HepG2 (cell line): ENCODE measurements around the gene LATS2. TPM values are rescaled to one million over a fixed set of nuclear protein-coding genes. Genes with fewer than 3 reads are reported as not detected.

ENCODE experiments used
- ATAC-seq: fragments of 200-7000 bp; cut with Tn5 transposase; 3 replicates; pipeline ENCODE4 v1.9.1; 2020; ENCODE audit warnings: mild to moderate bottlenecking, moderate library complexity
- BruUV-seq: library from RNA; stranded (reverse); fragments of 400-500 nt; replicated peaks from 2 replicates; lab custom pipeline; 2021; lab: Mats Ljungman, UMichigan
- CTCF ChIA-PET: fragments of 300-600 bp; formaldehyde crosslinking; extraction: SDS; loops from one replicate; lab custom pipeline; 2021; ENCODE audit warnings: low total read pairs, inconsistent platforms, low intra/inter-chr PET ratio; lab: Yijun Ruan, JAX
- POLR2A ChIA-PET: fragments of 350-600 bp; sonication (Branson Sonifier 250); formaldehyde crosslinking; loops from one replicate; lab custom pipeline; 2020; ENCODE audit warnings: antibody characterized with exemption, inconsistent platforms; lab: Yijun Ruan, JAX
- DNase-seq: peaks from one replicate; pipeline ENCODE4 v3.0.0-alpha.2; 2015; ENCODE audit warnings: low spot score
- FAIRE-seq: peaks from 3 replicates; lab custom pipeline; 2011; peaks lifted over from hg19 to GRCh38; lab: Jason Lieb, UNC
- H2AFZ ChIP-seq: one replicate; pipeline ENCODE4 v1.6.1; 2011; ENCODE audit warnings: low read length, inconsistent platforms
- H3K27ac ChIP-seq: fragments of 300-600 bp; 3 replicates; pipeline ENCODE4 v1.8.0; 2011; ENCODE audit warnings: mixed run types, mild to moderate bottlenecking, mixed read lengths, low read length, inconsistent platforms; ENCODE audit not compliant: insufficient read depth; ENCODE audit errors: extremely low read length
- H3K27me3 ChIP-seq, 2 experiments: fragments of 200-600 bp in 1 of 2; 2 replicates in 1 of 2; 3 replicates in 1 of 2; pipeline versions ENCODE4 v1.6.0 to v1.8.0; 2011; ENCODE audit warnings: low read length in 2 of 2, mild to moderate bottlenecking in 2 of 2, moderate library complexity in 2 of 2, inconsistent platforms in 1 of 2; ENCODE audit not compliant: insufficient read depth in 2 of 2, control insufficient read depth in 1 of 2
- H3K36me3 ChIP-seq, 2 experiments: fragments of 200-600 bp in 1 of 2; replicated peaks in 1 of 2; 2 replicates in 1 of 2; 3 replicates in 1 of 2; pipeline versions ENCODE4 v1.5.1 to v1.8.0; 2011; ENCODE audit warnings: low read length in 2 of 2, inconsistent platforms in 1 of 2; ENCODE audit not compliant: insufficient read depth in 2 of 2, control insufficient read depth in 1 of 2
- H3K4me1 ChIP-seq: 2 replicates; pipeline ENCODE4 v1.5.1; 2012; ENCODE audit warnings: low read length, inconsistent platforms; ENCODE audit not compliant: insufficient read depth
- H3K4me2 ChIP-seq: 2 replicates; pipeline ENCODE4 v1.6.0; 2011; ENCODE audit warnings: low read depth, low read length, inconsistent platforms
- H3K4me3 ChIP-seq, 3 experiments: fragments of 200-600 bp in 1 of 3; sonication (generic), shearing (Covaris generic) in 1 of 3; replicated peaks in 1 of 3; 2 replicates each; pipeline ENCODE4 v1.5.1; 2011 to 2016; ENCODE audit warnings: low read length in 3 of 3, inconsistent platforms in 2 of 3, low read depth in 2 of 3, mild to moderate bottlenecking in 2 of 3, control low read depth in 1 of 3, mixed read lengths in 1 of 3; ENCODE audit not compliant: insufficient read depth in 1 of 3
- H3K79me2 ChIP-seq: one replicate; pipeline ENCODE4 v1.6.1; 2011; ENCODE audit warnings: low read length, inconsistent platforms; ENCODE audit not compliant: insufficient read depth
- H3K9ac ChIP-seq: 2 replicates; pipeline ENCODE4 v1.6.0; 2011; ENCODE audit warnings: mild to moderate bottlenecking, low read depth, low read length, inconsistent platforms; ENCODE audit not compliant: insufficient read depth
- H3K9me3 ChIP-seq: 2 replicates; pipeline ENCODE4 v1.5.1; 2012; ENCODE audit warnings: mild to moderate bottlenecking, low read length
- H4K20me1 ChIP-seq: 2 replicates; pipeline ENCODE4 v1.6.0; 2011; ENCODE audit warnings: inconsistent platforms, mild to moderate bottlenecking, low read length, moderate library complexity; ENCODE audit not compliant: insufficient read depth
- CENPX ChIP-seq: sonication (generic); formaldehyde crosslinking; IDR thresholded peaks from 2 replicates; pipeline ENCODE4 v1.9.0; 2021; ENCODE audit warnings: mild to moderate bottlenecking, missing genetic modification reagents, moderate library complexity
- DMAP1 ChIP-seq: IDR thresholded peaks from 2 replicates; pipeline ENCODE4 v1.6.1; 2016
- HNRNPUL1 ChIP-seq: fragments of 200-400 bp; formaldehyde crosslinking; IDR thresholded peaks from 2 replicates; pipeline ENCODE4 v1.6.1; 2017; ENCODE audit warnings: low read depth, mild to moderate bottlenecking, low read length, moderate library complexity
- KDM2A ChIP-seq: sonication (generic); formaldehyde crosslinking; IDR thresholded peaks from 2 replicates; pipeline ENCODE4 v1.4.0; 2020; ENCODE audit warnings: low read depth, missing genetic modification reagents, borderline replicate concordance
- MYPOP ChIP-seq: sonication (generic); formaldehyde crosslinking; IDR thresholded peaks from 2 replicates; pipeline ENCODE4 v1.8.1; 2023; ENCODE audit warnings: mild to moderate bottlenecking, moderate library complexity, missing genetic modification reagents
- NFYB ChIP-seq: sonication (generic); formaldehyde crosslinking; IDR thresholded peaks from 2 replicates; pipeline ENCODE4 v1.4.0; 2020; ENCODE audit warnings: missing genetic modification reagents
- NRL ChIP-seq: sonication (generic); formaldehyde crosslinking; IDR thresholded peaks from 2 replicates; pipeline ENCODE4 v1.5.0; 2020; ENCODE audit warnings: missing genetic modification reagents, mild to moderate bottlenecking, moderate library complexity, borderline replicate concordance
- PBX3 ChIP-seq: sonication (generic); formaldehyde crosslinking; IDR thresholded peaks from 2 replicates; pipeline ENCODE4 v1.8.1; 2023; ENCODE audit warnings: missing genetic modification reagents, inconsistent platforms, borderline replicate concordance
- SATB2 ChIP-seq: sonication (generic); formaldehyde crosslinking; IDR thresholded peaks from 2 replicates; pipeline ENCODE4 v1.5.0; 2020; ENCODE audit warnings: missing genetic modification reagents
- STAG1 ChIP-seq: sonication (generic); formaldehyde crosslinking; IDR thresholded peaks from 2 replicates; pipeline ENCODE4 v1.4.0; 2020; ENCODE audit warnings: missing genetic modification reagents
- TARDBP ChIP-seq: sonication (generic); formaldehyde crosslinking; IDR thresholded peaks from 2 replicates; pipeline ENCODE4 v1.8.0; 2022; ENCODE audit warnings: mild to moderate bottlenecking, missing genetic modification reagents
- TBP ChIP-seq: sonication (generic); formaldehyde crosslinking; IDR thresholded peaks from 2 replicates; pipeline ENCODE4 v1.5.0; 2020; ENCODE audit warnings: missing genetic modification reagents
- ZBTB1 ChIP-seq: sonication (generic); formaldehyde crosslinking; IDR thresholded peaks from 2 replicates; pipeline ENCODE4 v1.4.0; 2020; ENCODE audit warnings: missing genetic modification reagents, borderline replicate concordance
- ZC3H4 ChIP-seq: sonication (generic); formaldehyde crosslinking; IDR thresholded peaks from 2 replicates; pipeline ENCODE4 v1.4.0; 2020; ENCODE audit warnings: missing genetic modification reagents, borderline replicate concordance
- ZNF275 ChIP-seq: sonication (generic); formaldehyde crosslinking; IDR thresholded peaks from 2 replicates; pipeline ENCODE4 v1.8.0; 2022; ENCODE audit warnings: missing genetic modification reagents, mild to moderate bottlenecking, inconsistent platforms, borderline replicate concordance
- ZNF280B ChIP-seq: sonication (generic); formaldehyde crosslinking; IDR thresholded peaks from 2 replicates; pipeline ENCODE4 v1.5.0; 2020; ENCODE audit warnings: missing genetic modification reagents, mild to moderate bottlenecking, borderline replicate concordance
- ZNF3 ChIP-seq: IDR thresholded peaks from 2 replicates; pipeline ENCODE4 v1.7.0; 2017; ENCODE audit warnings: inconsistent platforms
- ZNF788 ChIP-seq: sonication (generic); formaldehyde crosslinking; IDR thresholded peaks from 2 replicates; pipeline ENCODE4 v1.5.0; 2020; ENCODE audit warnings: mild to moderate bottlenecking, missing genetic modification reagents, borderline replicate concordance
- WGBS: methylation state at CpG from one replicate; pipeline ENCODE4 v1.1.6; 2017; ENCODE audit warnings: low lambda C conversion rate; 5-methylcytosine and 5-hydroxymethylcytosine counted together
- in situ Hi-C: cut with HindIII; loops from 2 replicates; pipeline ENCODE4 v1.10.0; 2017; ENCODE audit warnings: low pct_unique_long_range_greater_than_20kb; ENCODE audit not compliant: extremely low pct_ligation_motif_present
- intact Hi-C: fragments of 100-400 bp; cut with micrococcal nuclease; formaldehyde crosslinking; loops from one replicate; pipeline ENCODE4 v1.10.0; 2022; ENCODE audit not compliant: unreplicated experiment
- polyA plus RNA-seq, 8 experiments: library from polyadenylated mRNA; depleted of rRNA in 3 of 8; stranded (reverse) in 7 of 8; unstranded in 1 of 8; fragments of >200 nt; fragmentation: Illumina TruSeq in 4 of 8; extraction: Trizol in 4 of 8; gene quantifications; 2 replicates each; pipeline versions ENCODE4 v1.2.1 to v1.2.3, GENCODE V29; 2011 to 2016; ENCODE audit warnings: low read depth in 4 of 8, missing spikeins in 1 of 8, mixed read lengths in 1 of 8; ENCODE audit not compliant: insufficient read depth in 1 of 8
- total RNA-seq, 5 experiments: library from RNA; depleted of rRNA; stranded (reverse); fragments of >200 nt; fragmentation: Illumina TruSeq; extraction: Trizol; gene quantifications; 2 replicates each; pipeline ENCODE4 v1.2.3, GENCODE V29; 2016; ENCODE audit warnings: low read depth in 1 of 5

LATS2 gene
- total and polyA plus RNA-seq, 2 of the 13 experiments (the other 11 are each of a cell fraction or from before 2014, with no cell fraction given), result 7.3 to 8.5 TPM

- FAIRE-seq (no peak), ATAC-seq (peak; percentile 53), DNase-seq (peak; percentile 32)
- intact Hi-C loops, result no loop called here
- H3K4me1 ChIP-seq, result peaks cover 34% of the 10 kb centered on the region
- no peaks in the 10 kb centered on the region for H3K9me3 ChIP-seq
- H3K27ac ChIP-seq, result no peak overlapping the region
- in situ Hi-C loops, result no loop called here
- POLR2A ChIA-PET, result interaction anchor here (1.6 to 1.8 kb wide), 2 partner anchors 36 to 239 kb away, joined by 5 to 7 read pairs; partner anchors contain the start of genes MRPL57, SKA3 and XPO4
- no peak overlapping the region for H3K4me3 ChIP-seq
- no TSS peak for BruUV-seq
- peaks cover 0 to 17% of the 10 kb centered on the region in 2 experiments; a peak in 2 of 5 replicates for H3K27me3 ChIP-seq
- no peaks in the 10 kb centered on the region for H3K36me3 ChIP-seq
- CTCF ChIA-PET, result no interaction called here
- H4K20me1 ChIP-seq, result no peaks in the 10 kb centered on the region
- no peaks in the 10 kb centered on the region for H3K79me2 ChIP-seq
- H2AFZ ChIP-seq, result no peak overlapping the region
- 6% methylated on average over 6 of the region's 6 CpGs for WGBS
- H3K9ac ChIP-seq, result no peak overlapping the region
- peak overlapping the region; percentile 46 for H3K4me2 ChIP-seq
- no peak for TF ChIP-seq DMAP1 (CRISPR knock-in tag)
- TF ChIP-seq TARDBP (CRISPR knock-in tag), result 0 out of 2 replicates have a peak, but pooled peaks have one; percentile 24
- TF ChIP-seq NRL (CRISPR knock-in tag), result no peak
- TF ChIP-seq ZBTB1, result no peak
- TF ChIP-seq ZNF275 (CRISPR knock-in tag), result no peak
- no peak for TF ChIP-seq NFYB (CRISPR knock-in tag)
- 0 out of 2 replicates have a peak, but pooled peaks have one; percentile 60 for TF ChIP-seq SATB2 (CRISPR knock-in tag)
- no peak for TF ChIP-seq ZNF3 (CRISPR knock-in tag)
- no peak for TF ChIP-seq KDM2A (CRISPR knock-in tag)
- TF ChIP-seq CENPX (CRISPR knock-in tag), result no peak
- TF ChIP-seq MYPOP (CRISPR knock-in tag), result no peak
- no peak for TF ChIP-seq ZC3H4 (CRISPR knock-in tag)
- peak; percentile 46 for TF ChIP-seq STAG1 (CRISPR knock-in tag)
- no peak for TF ChIP-seq TBP (CRISPR knock-in tag)
- TF ChIP-seq ZNF788 (CRISPR knock-in tag), result no peak
- no peak for TF ChIP-seq ZNF280B (CRISPR knock-in tag)
- no peak for TF ChIP-seq HNRNPUL1
- no peak for TF ChIP-seq PBX3 (CRISPR knock-in tag)
Observed at GRCh38 chr13:20938302-20938701, 123.1 kb downstream of the LATS2 start.
